HepG2 (cell line): ENCODE results near the gene AKAP1. TPM values are rescaled to one million over a fixed set of nuclear protein-coding genes. Genes with fewer than 3 reads are reported as not detected.
A peak's percentile ranks its signal among the peaks of the same experiment; 100 is the strongest.

Source experiments
- ATM ChIP-seq: fragments of 450-650 bp; IDR thresholded peaks from 2 replicates; pipeline ENCODE4 v1.7.1; 2017; ENCODE audit warnings: mild to moderate bottlenecking, borderline replicate concordance
- ERF ChIP-seq: IDR thresholded peaks from 2 replicates; pipeline ENCODE4 v1.6.1; 2018; ENCODE audit warnings: missing biosample characterization, missing genetic modification reagents
- ESRRA ChIP-seq: sonication (generic); formaldehyde crosslinking; IDR thresholded peaks from 2 replicates; pipeline ENCODE4 v1.5.1; 2020; ENCODE audit warnings: mild to moderate bottlenecking, low read depth, missing genetic modification reagents
- GABPA ChIP-seq, 2 experiments: IDR thresholded peaks; 2 replicates each; pipeline ENCODE4 v1.6.1; 2011 to 2016; ENCODE audit warnings: low read depth in 2 of 2, low read length in 1 of 2, missing biosample characterization in 1 of 2, missing genetic modification characterization in 1 of 2
- HMGXB3 ChIP-seq: sonication (generic); formaldehyde crosslinking; IDR thresholded peaks from 2 replicates; pipeline ENCODE4 v1.4.0; 2020; ENCODE audit warnings: missing genetic modification reagents, borderline replicate concordance
- NCOA2 ChIP-seq: sonication (generic); formaldehyde crosslinking; IDR thresholded peaks from 2 replicates; pipeline ENCODE4 v1.8.0; 2022; ENCODE audit warnings: inconsistent platforms
- NPAS2 ChIP-seq: sonication (generic); formaldehyde crosslinking; IDR thresholded peaks from 2 replicates; pipeline ENCODE4 v1.8.0; 2022; ENCODE audit warnings: mild to moderate bottlenecking, missing genetic modification reagents, borderline replicate concordance
- SNAPC4 ChIP-seq: sonication (generic); formaldehyde crosslinking; IDR thresholded peaks from 2 replicates; pipeline ENCODE4 v1.4.0; 2020; ENCODE audit warnings: mild to moderate bottlenecking, missing genetic modification reagents
- ZBTB33 ChIP-seq: sonication (generic); formaldehyde crosslinking; IDR thresholded peaks from 2 replicates; pipeline ENCODE4 v1.4.0; 2020; ENCODE audit warnings: missing genetic modification reagents
- ZNF207 ChIP-seq: fragments of 450-650 bp; IDR thresholded peaks from 2 replicates; pipeline ENCODE4 v1.6.1; 2016; ENCODE audit warnings: antibody characterized with exemption, borderline replicate concordance
- ZNF224 ChIP-seq: sonication (generic); formaldehyde crosslinking; IDR thresholded peaks from 2 replicates; pipeline ENCODE4 v1.5.0; 2020; ENCODE audit warnings: mild to moderate bottlenecking, missing genetic modification reagents
- ZNF33A ChIP-seq: sonication (generic); formaldehyde crosslinking; IDR thresholded peaks from 2 replicates; pipeline ENCODE4 v1.5.1; 2020; ENCODE audit warnings: missing genetic modification reagents, mild to moderate bottlenecking, moderate library complexity, borderline replicate concordance
- ZNF430 ChIP-seq: sonication (generic); formaldehyde crosslinking; IDR thresholded peaks from 2 replicates; pipeline ENCODE4 v1.9.0; 2021; ENCODE audit warnings: mild to moderate bottlenecking, missing genetic modification reagents
- ZNF576 ChIP-seq: sonication (generic); formaldehyde crosslinking; IDR thresholded peaks from 2 replicates; pipeline ENCODE4 v1.4.0; 2020; ENCODE audit warnings: mild to moderate bottlenecking, missing genetic modification reagents
- ZNF619 ChIP-seq: sonication (generic); formaldehyde crosslinking; IDR thresholded peaks from 2 replicates; pipeline ENCODE4 v1.4.0; 2020; ENCODE audit warnings: mild to moderate bottlenecking, missing genetic modification reagents
- ZNF773 ChIP-seq: sonication (generic); formaldehyde crosslinking; IDR thresholded peaks from 2 replicates; pipeline ENCODE4 v1.4.0; 2020; ENCODE audit warnings: missing genetic modification reagents, borderline replicate concordance
- polyA plus RNA-seq, 8 experiments: library from polyadenylated mRNA; depleted of rRNA in 3 of 8; stranded (reverse) in 7 of 8; unstranded in 1 of 8; fragments of >200 nt; fragmentation: Illumina TruSeq in 4 of 8; extraction: Trizol in 4 of 8; gene quantifications; 2 replicates each; pipeline versions ENCODE4 v1.2.1 to v1.2.3, GENCODE V29; 2011 to 2016; ENCODE audit warnings: low read depth in 4 of 8, missing spikeins in 1 of 8, mixed read lengths in 1 of 8; ENCODE audit not compliant: insufficient read depth in 1 of 8
- total RNA-seq, 5 experiments: library from RNA; depleted of rRNA; stranded (reverse); fragments of >200 nt; fragmentation: Illumina TruSeq; extraction: Trizol; gene quantifications; 2 replicates each; pipeline ENCODE4 v1.2.3, GENCODE V29; 2016; ENCODE audit warnings: low read depth in 1 of 5

Gene AKAP1
- total and polyA plus RNA-seq, 2 of the 13 experiments (the other 11 are each of a cell fraction or from before 2014, with no cell fraction given), result 101 to 131 TPM

GRCh38 chr17:57085448-57086068, 512 bp downstream of the AKAP1 start (continued):
- peak; percentile 99 for TF ChIP-seq ESRRA (CRISPR knock-in tag)
- 0 out of 2 replicates have a peak, but pooled peaks have one; percentile 31 for TF ChIP-seq HMGXB3 (CRISPR knock-in tag)
- TF ChIP-seq ZBTB33 (CRISPR knock-in tag), result peak; percentile 43; the same call in 1 of the 2 replicates
- no peak for TF ChIP-seq ZNF224 (CRISPR knock-in tag)
- peak; percentile 81; the same call in 1 of the 2 replicates for TF ChIP-seq ZNF773
- TF ChIP-seq ZNF430 (CRISPR knock-in tag), result peak; percentile 88
- TF ChIP-seq SNAPC4 (CRISPR knock-in tag), result peak; percentile 94
- TF ChIP-seq ERF, result peak; percentile 86
- TF ChIP-seq GABPA (IDR thresholded peaks at IDR 0.05; ENCODE audit: low read depth, low read length), result no peak
- peak; percentile 34; the same call in 1 of the 2 replicates for TF ChIP-seq GABPA (CRISPR knock-in tag; IDR thresholded peaks at IDR 0.05; ENCODE audit: low read depth)
- TF ChIP-seq ATM, result no peak
- peak; percentile 87 for TF ChIP-seq NCOA2
- TF ChIP-seq ZNF576 (CRISPR knock-in tag), result peak; percentile 95; the same call in 1 of the 2 replicates
- TF ChIP-seq ZNF207, result no peak
- TF ChIP-seq NPAS2, result no peak
- TF ChIP-seq ZNF619 (CRISPR knock-in tag), result no peak; the same call in 1 of the 2 replicates
- peak; percentile 26; the same call in 1 of the 2 replicates for TF ChIP-seq ZNF33A (CRISPR knock-in tag)
